GM18861 (cell line): ENCODE data around the gene PPIP5K2.
"Not testable (repeated sequence)": the region's sequence is repeated elsewhere in the genome, so short reads cannot be mapped to it uniquely, and the experiment has no call there.

Experiments
- ATAC-seq: cut with Tn5 transposase; IDR thresholded peaks from one replicate; pipeline ENCODE4 v1.9.1; 2021; ENCODE audit not compliant: unreplicated experiment

The PPIP5K2 gene

GRCh38 chr5:103205991-103206700 is 86.0 kb downstream of the PPIP5K2 start:
- no peak for ATAC-seq

- ATAC-seq = no peak
Observed at GRCh38 chr5:103207011-103207410, 86.9 kb downstream of the PPIP5K2 start.

- ATAC-seq = no peak
Observed at GRCh38 chr5:103207653-103208052, 87.6 kb downstream of the PPIP5K2 start.

GRCh38 chr5:103208460-103208859 is 88.4 kb downstream of the PPIP5K2 start:
- ATAC-seq = no peak

GRCh38 chr5:103209065-103209464 is 89.0 kb downstream of the PPIP5K2 start:
- no peak for ATAC-seq

GRCh38 chr5:103210952-103211351 is 90.9 kb downstream of the PPIP5K2 start:
- no peak for ATAC-seq

GRCh38 chr5:103211576-103212561 is 91.8 kb downstream of the PPIP5K2 start:
- ATAC-seq = peak; percentile 82

GRCh38 chr5:103216137-103216536 is 96.0 kb downstream of the PPIP5K2 start:
- no peak for ATAC-seq

GRCh38 chr5:103216697-103217096 is 96.6 kb downstream of the PPIP5K2 start:
- ATAC-seq = no peak

GRCh38 chr5:103217101-103217500 is 97.0 kb downstream of the PPIP5K2 start:
- ATAC-seq = no peak

GRCh38 chr5:103218164-103218563 is 98.1 kb downstream of the PPIP5K2 start:
- no peak for ATAC-seq

GRCh38 chr5:103219074-103219473 is 99.0 kb downstream of the PPIP5K2 start:
- ATAC-seq = not testable (repeated sequence)

GRCh38 chr5:103223031-103223955 is 103.2 kb downstream of the PPIP5K2 start:
- ATAC-seq = no peak

GRCh38 chr5:103224118-103224893 is 104.2 kb downstream of the PPIP5K2 start:
- ATAC-seq = peak; percentile 95

- no peak for ATAC-seq
Observed at GRCh38 chr5:103224894-103225246, 104.8 kb downstream of the PPIP5K2 start.

GRCh38 chr5:103228061-103228460 is 108.0 kb downstream of the PPIP5K2 start:
- no peak for ATAC-seq

GRCh38 chr5:103228588-103228987 is 108.5 kb downstream of the PPIP5K2 start:
- ATAC-seq = no peak

GRCh38 chr5:103232393-103232999 is 112.4 kb downstream of the PPIP5K2 start:
- peak; percentile 85 for ATAC-seq

GRCh38 chr5:103234239-103234975 is 114.3 kb downstream of the PPIP5K2 start:
- no peak for ATAC-seq
